Measurements from ENCODE around the gene SMG6.
"Not testable (repeated sequence)": the region's sequence is repeated elsewhere in the genome, so short reads cannot be mapped to it uniquely, and the experiment has no call there.

Gene SMG6

DNA sequence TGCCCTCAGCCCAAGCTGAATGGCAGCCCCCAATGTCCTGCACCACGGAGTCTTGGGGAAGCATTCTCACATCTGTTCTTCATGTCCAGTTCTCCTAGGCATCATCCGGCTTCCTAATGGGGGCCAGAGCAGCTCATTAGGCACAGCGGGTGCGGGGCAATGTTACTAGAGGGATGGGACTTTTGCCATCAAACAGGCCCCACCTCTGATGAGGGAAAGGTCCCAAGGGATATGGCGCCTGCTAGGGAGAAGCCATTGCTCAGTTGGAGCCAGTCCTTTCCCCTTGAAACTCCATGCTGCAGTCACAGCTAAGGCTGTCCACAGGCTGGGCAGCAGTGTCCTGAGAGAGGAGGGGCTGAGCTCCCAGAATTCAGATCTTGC, 275.4 kb downstream of the SMG6 start:
- no peak for DNase-seq (ENCODE audit: low read depth in 2 of 2)

DNA sequence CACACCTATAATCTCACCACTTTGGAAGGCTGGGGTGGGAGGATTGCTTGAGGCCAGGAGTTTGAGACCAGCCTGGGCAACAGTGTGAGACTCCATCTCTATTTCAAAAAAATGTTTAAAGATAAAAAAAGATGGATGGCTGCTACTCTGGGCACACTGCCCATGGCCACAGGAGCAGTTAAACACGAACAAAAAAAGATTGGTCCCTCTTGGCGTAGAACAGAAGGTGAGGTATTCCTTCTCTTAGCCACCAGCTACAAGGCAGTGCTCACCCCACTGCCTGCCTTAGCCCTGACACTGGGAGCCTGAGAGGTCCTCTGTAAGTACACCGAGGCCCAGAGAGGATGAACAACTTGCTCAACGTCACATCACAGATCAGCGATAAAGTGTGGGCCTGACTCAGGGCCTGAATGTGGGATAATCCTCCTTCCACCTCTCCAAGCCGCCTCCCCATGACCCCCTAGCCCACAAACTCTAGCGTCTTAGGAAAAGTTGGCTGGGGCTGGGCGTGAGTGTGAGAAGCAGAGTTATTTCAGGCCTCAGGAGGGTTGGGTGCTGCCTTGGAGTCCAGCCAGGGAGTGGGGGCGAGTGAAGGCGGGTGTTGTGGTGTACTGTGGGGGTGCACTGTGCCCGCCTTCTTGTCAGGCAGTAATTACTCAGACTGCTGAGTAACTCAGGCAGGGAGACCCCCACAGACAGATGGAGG, 275.9 kb downstream of the SMG6 start:
- DNase-seq (ENCODE audit: low read depth in 2 of 2) = no peak

DNA sequence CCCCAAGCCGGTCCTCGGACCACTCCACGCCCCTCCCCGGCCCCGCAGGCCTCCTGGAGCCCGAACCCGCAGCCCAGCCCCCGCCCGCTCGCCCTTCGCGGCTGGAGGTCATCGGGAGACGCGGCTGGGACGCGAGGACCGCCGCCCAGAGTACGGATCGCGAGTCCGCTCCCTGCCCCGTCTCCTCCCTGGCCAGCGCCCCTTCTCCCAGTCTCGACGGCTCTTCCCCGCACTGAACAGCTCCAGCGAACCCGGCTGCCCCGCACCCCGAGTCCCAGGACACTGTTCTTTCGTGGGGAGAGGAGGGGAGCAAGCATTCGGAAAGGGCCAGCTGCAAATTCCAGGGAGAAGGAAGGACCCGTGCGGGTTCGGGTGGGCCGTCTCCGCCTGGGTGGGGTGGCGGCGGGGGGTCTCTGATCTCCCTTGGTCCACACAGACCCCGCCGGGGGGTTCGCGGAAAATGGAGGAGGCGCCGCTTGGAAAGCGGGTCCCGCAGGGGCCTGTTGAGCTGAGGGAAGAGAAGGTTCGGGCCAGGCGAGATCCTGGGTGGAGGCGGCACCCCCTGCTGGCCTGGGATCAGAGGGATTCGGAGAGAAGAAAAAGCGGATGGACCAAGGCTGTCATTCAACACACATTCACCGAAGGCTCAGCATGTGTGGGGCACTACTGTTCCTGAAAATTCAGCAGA, 277.8 kb downstream of the SMG6 start:
- DNase-seq (ENCODE audit: low read depth in 2 of 2) = no peak

DNA sequence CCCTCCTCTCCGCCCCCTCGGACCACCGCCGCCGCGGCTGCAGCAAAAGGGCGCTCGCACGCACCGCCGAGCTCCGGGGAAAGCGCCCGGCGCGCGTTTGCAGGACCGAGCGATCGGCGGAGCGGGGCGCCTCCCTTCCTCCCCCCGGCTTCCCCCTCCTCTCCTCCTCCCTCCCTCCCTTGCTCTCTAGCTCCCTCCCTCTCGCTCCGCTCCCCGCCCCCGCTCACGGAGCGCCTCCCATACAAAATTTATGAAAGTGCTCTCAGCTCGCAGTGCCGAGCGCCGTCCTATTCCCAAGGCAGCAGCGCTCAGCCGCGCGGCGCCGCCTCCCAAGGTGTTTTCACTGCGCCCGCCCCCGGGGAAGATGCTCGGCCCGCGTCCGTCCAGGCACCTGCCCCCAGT, 278.4 kb downstream of the SMG6 start, which contains the start of gene RTN4RL1:
RTN4RL1 (minus strand) TSS at position 115 of the 402 bp plus-strand sequence. CDS start 469 bp downstream, outside the sequence.
- peak; percentile 43 for DNase-seq (ENCODE audit: low read depth in 2 of 2)

DNA sequence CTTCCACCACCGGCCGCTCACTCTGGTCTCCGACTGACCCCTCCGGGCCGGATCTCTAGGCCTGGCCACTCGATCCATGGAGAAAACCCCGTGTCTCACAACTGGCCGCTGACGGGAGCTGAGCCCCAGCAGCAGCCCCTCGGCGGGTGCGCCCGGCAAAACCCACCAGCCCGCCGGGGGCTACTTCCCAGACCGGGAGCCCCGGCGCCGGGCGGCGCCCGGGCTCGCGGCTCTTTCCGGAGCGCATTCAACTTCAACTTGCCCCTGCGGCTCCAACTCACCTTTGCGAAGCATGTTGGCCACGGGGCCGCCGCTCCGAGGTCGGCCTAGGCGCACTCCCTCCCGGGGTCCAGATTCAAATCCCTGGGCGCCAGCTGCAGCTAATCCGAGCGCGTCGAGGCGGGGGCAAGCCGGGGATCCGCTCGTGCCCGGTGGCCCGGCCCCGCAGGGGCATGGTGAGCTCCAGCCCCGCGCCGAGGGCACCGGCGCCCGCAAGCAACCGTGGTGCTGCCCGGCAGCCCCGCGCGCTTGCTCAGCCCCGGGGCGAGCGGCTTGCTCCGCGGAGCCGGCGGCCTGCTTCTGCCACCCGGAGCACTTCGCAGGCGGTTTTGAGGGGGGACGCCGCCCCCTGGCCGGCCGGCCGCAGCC, 278.9 kb downstream of the SMG6 start:
- no peak for DNase-seq (ENCODE audit: low read depth in 2 of 2)

- DNase-seq (ENCODE audit: low read depth in 2 of 2) = no peak
Measured at GRCh38 chr17:2023692-2024571, 279.7 kb downstream of the SMG6 start.

DNA sequence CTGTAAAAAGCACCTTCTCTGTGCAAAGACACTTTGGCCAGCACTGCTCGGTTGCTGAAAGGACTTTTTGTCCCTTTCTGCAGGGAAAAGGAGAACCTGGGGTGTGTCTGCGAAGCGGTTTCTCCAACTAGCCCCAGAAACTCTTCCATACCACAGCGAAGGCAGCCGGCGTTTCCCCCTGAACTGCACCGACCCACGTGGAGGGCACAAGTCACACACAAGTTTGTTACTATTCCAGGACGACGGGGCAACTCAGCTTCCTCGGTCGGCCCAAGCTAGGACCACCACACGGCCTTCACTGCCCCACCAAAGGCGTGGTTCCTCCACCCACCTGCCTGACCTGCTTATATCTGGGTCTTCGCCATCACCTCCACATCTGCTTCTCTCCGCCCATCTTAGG, 280.3 kb downstream of the SMG6 start:
- no peak for DNase-seq (ENCODE audit: low read depth in 2 of 2)

DNA sequence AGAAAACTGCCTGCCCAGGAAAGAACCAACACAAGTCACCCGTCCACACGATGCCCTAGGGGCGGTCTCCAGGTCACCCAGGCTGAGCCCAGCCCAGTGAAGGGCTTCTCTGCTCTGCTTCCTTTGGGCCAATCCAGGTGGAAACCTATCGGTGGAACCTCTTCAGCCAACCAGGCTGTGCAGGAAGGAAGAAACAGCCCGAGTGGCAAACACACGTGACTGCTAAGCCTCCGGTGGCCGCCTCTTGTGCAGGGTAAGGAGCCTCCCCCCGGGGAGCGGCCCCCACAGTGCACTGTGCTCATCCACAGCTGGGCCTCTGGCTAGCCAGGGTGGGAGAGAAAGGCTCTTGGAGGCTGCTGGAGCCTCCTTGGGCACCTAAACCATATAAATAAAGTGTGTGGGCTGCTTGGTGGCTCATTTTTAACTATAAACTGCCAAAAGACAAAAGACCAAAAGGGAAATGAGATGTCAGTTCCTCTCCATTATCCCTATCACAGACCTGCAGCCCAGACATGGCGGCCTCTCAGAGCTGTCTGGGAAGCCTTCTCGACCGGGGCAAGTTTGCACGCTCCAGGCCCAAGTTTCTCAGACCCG, 280.8 kb downstream of the SMG6 start:
- DNase-seq (ENCODE audit: low read depth in 2 of 2) = no peak

DNA sequence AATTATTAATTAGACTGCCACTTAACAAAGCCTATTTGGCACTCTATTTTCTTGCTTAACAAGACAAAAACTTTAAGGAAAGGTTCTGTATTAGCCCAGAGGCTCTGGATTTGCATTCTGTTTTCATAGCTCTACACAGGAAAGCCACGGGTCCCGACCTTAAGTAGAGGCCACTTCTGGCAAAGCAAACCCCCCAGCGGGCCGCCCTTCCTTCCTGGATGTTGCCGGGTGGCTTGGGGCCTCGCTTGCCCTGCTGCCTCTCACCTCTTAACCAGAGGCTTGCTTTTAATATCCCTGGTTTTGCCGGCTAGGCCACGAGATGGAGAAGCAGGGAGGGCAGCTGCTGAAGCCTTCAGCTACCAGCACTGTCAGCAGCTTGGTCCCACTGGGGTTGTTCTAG, 282.9 kb downstream of the SMG6 start:
- DNase-seq (ENCODE audit: low read depth in 2 of 2) = no peak

DNA sequence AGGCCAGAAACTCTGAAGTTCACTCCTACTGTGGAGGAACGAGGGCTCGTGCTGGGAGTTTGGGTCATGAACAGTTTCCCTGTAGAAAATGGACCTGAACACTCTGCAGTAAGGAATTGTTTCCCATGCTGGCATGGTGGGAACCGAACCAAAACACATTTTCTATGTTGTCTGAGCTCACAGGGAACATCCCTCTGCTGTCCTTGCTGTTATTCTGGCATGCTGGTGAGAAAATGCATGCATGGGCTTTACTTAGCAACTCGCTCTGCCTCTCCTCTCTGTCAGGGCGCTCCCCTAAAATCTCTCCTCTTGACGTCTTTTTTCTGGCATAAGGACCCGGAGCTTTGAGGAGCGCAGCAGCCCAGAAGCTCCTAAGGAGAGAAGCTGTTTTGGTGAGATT, 283.9 kb downstream of the SMG6 start:
- DNase-seq (ENCODE audit: low read depth in 2 of 2) = no peak

DNA sequence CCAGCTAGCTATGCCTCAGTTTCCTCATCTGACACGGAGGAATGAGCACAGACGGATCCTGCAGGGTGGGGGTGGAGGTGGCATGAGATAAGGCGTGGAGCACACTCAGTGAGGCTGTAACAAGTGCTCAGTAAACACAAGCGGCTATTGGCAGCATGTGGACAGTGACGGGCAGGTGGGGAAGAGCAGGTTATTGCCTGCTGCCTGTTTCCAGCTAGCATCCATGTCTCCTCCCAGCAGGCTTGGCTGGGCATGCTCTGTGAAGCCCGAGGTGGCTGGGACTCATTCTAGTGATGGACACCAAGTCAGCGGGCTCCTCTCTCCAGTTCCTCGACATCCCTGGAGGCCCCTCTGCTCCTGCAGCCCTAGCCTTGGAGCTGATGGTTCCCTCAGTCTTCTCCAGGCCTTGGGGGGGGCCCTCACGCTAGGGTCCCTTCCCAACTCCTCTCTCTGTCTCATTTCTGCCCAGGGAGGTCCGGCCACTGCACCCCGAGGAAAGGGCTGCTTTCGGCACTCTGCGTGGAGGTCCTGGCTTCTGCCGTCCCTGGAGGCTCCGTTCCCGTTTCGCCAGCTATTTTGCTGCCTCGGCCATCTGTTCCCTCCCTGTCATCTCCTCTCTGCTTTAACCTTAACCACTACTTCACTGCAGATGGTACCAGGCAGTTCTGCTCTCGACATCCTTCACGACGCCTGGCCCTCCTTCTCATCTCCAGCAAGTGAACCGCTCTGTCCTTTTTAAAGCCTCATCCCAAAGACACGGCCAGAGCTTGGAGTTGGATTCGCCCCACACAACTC, 284.7 kb downstream of the SMG6 start:
- no peak for DNase-seq (ENCODE audit: low read depth in 2 of 2)

- no peak for DNase-seq (ENCODE audit: low read depth in 2 of 2)
Measured at GRCh38 chr17:2017274-2017941, 286.2 kb downstream of the SMG6 start.

DNA sequence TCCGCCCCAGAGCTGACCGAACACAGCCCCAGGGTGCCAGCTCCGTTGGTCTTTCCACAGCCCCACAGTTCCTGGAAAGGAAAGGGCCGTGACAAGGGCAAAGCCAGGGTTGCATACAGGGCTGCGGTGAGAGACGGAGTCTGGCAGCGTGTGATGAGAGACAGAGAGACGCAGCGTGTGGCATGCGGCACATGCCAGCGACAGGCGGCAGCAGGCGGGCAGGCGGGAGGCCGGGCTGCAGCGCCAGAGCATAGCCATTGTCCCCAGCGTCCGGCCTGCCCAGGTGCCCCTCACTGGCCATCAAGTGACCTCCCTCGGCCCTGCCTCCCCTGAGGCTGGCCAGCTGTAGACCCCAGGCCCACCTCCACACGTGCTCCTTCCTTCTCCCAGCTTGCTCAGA, 287.1 kb downstream of the SMG6 start:
- DNase-seq (ENCODE audit: low read depth in 2 of 2) = no peak

DNA sequence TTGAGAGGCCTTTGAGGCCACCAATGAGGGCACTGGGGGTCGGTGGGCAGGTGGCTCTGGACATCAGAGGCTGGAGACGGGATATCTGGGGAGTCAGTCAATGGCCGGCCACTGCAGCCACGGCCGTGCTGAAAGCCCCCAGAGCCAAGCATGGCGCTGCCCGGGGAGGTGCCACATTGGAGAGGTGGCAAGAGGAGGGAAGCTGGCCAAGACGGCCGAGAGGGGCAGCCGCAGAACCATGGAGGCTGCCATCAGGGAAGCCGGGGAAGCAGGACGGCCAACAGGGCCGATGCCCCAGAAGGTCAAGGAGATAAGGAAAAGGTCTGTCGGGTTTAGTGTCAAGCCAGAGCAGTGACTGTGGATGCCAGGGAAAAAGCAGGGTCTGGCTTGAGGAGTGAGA, 288.3 kb downstream of the SMG6 start:
- DNase-seq (ENCODE audit: low read depth in 2 of 2) = no peak

- DNase-seq (ENCODE audit: low read depth in 2 of 2) = no peak
Measured at GRCh38 chr17:2013994-2014317, 289.6 kb downstream of the SMG6 start.

- DNase-seq (ENCODE audit: low read depth in 2 of 2) = not testable (repeated sequence)
Measured at GRCh38 chr17:2013220-2013993, 290.2 kb downstream of the SMG6 start.

DNA sequence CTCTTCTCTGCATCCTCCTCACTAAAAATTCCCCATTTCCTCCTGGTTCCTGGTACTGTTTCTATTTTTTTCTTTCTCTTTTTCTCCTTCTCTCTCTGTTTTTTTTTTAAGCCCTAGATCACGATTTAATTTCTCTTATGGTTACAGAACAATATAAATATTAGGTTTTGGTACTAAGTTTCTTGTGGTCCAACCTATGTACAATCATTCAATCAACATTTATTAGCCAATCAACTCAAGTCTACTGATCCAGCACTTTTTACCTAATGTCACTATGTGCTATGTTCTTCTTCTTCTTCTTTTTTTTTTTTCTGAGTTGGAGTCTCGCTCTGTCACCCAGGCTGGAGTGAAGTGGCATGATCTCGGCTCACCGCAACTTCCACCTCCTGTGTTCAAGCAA, 291.1 kb downstream of the SMG6 start:
- DNase-seq (ENCODE audit: low read depth in 2 of 2) = no peak

- no peak for DNase-seq (ENCODE audit: low read depth in 2 of 2)
Measured at GRCh38 chr17:2011411-2012371, 291.9 kb downstream of the SMG6 start.

All from stimulated activated CD8-positive, alpha-beta memory T cell treated with anti-CD3 and anti-CD28 coated beads, Interleukin-7, amount 100 ng/mL, for 1 hour (primary cell).